Trophoblast cell (in vitro differentiated cells and primary cell): ENCODE data around the gene TNS3.
A peak's percentile ranks its signal among the peaks of the same experiment; 100 is the strongest.

Experiments
- DNase-seq, 2 donors: peaks; one replicate each; pipeline ENCODE4 v3.0.0-alpha.2; 2016
- H2AFZ ChIP-seq: 2 replicates; pipeline ENCODE4 v1.6.1; 2013; ENCODE audit warnings: low read length, moderate library complexity, mild to moderate bottlenecking; ENCODE audit not compliant: insufficient read depth, poor library complexity
- H2AK5ac ChIP-seq: 2 replicates; pipeline ENCODE4 v1.6.1; 2013; ENCODE audit warnings: mild to moderate bottlenecking, low read length
- H2BK120ac ChIP-seq: 2 replicates; pipeline ENCODE4 v1.6.1; 2013; ENCODE audit warnings: low read length, mild to moderate bottlenecking, moderate library complexity; ENCODE audit not compliant: insufficient read depth, poor library complexity
- H2BK12ac ChIP-seq: 2 replicates; pipeline ENCODE4 v1.6.1; 2013; ENCODE audit warnings: mild to moderate bottlenecking, low read length, moderate library complexity
- H2BK5ac ChIP-seq: 2 replicates; pipeline ENCODE4 v1.6.1; 2013; ENCODE audit warnings: low read length, low read depth, moderate library complexity, mild to moderate bottlenecking; ENCODE audit not compliant: poor library complexity
- H3K14ac ChIP-seq: 2 replicates; pipeline ENCODE4 v1.6.1; 2013; ENCODE audit warnings: mild to moderate bottlenecking, low read length
- H3K18ac ChIP-seq: 2 replicates; pipeline ENCODE4 v1.6.1; 2013; ENCODE audit warnings: mild to moderate bottlenecking, low read length
- H3K23ac ChIP-seq: 2 replicates; pipeline ENCODE4 v1.6.1; 2013; ENCODE audit warnings: low read length
- H3K27ac ChIP-seq: 2 replicates; pipeline ENCODE4 v1.5.1; 2013; ENCODE audit warnings: low read depth, mild to moderate bottlenecking, inconsistent platforms, low read length, moderate library complexity
- H3K27me3 ChIP-seq: 2 replicates; pipeline ENCODE4 v1.6.1; 2013; ENCODE audit warnings: inconsistent platforms, mild to moderate bottlenecking, low read length, moderate library complexity; ENCODE audit not compliant: insufficient read depth
- H3K36me3 ChIP-seq, 2 experiments: 1 replicate in 1 of 2; 2 replicates in 1 of 2; pipeline ENCODE4 v1.6.1; 2013; ENCODE audit warnings: low read length in 2 of 2, mild to moderate bottlenecking in 2 of 2, moderate library complexity in 1 of 2; ENCODE audit not compliant: insufficient read depth in 2 of 2, control insufficient read depth in 1 of 2
- H3K4ac ChIP-seq: 2 replicates; pipeline ENCODE4 v1.6.1; 2013; ENCODE audit warnings: low read depth, mild to moderate bottlenecking, low read length, moderate library complexity
- H3K4me1 ChIP-seq, 2 experiments: 1 replicate in 1 of 2; 2 replicates in 1 of 2; pipeline ENCODE4 v1.6.1; 2013; ENCODE audit warnings: low read length in 2 of 2, mild to moderate bottlenecking in 2 of 2, moderate library complexity in 1 of 2; ENCODE audit not compliant: insufficient read depth in 2 of 2, control insufficient read depth in 1 of 2
- H3K4me2 ChIP-seq: 2 replicates; pipeline ENCODE4 v1.6.1; 2013; ENCODE audit warnings: inconsistent platforms, mild to moderate bottlenecking, low read length, moderate library complexity
- H3K4me3 ChIP-seq: 2 replicates; pipeline ENCODE4 v1.5.1; 2013; ENCODE audit warnings: mild to moderate bottlenecking, low read depth, low read length, inconsistent platforms
- H3K79me1 ChIP-seq: one replicate; pipeline ENCODE4 v1.6.1; 2013; ENCODE audit warnings: low read length
- H3K79me2 ChIP-seq: 2 replicates; pipeline ENCODE4 v1.6.1; 2013; ENCODE audit warnings: low read length, mild to moderate bottlenecking; ENCODE audit not compliant: control insufficient read depth, insufficient read depth, poor library complexity
- H3K9ac ChIP-seq: 2 replicates; pipeline ENCODE4 v1.6.1; 2013; ENCODE audit warnings: mild to moderate bottlenecking, low read length
- H3K9me3 ChIP-seq: 2 replicates; pipeline ENCODE4 v1.6.1; 2013; ENCODE audit warnings: low read depth, mild to moderate bottlenecking, control low read depth, inconsistent platforms, low read length; ENCODE audit not compliant: insufficient read depth
- H4K12ac ChIP-seq: 2 replicates; pipeline ENCODE4 v1.6.1; 2013; ENCODE audit warnings: low read depth, mild to moderate bottlenecking, low read length, moderate library complexity
- H4K8ac ChIP-seq: 2 replicates; pipeline ENCODE4 v1.6.1; 2013; ENCODE audit warnings: low read depth, mild to moderate bottlenecking, low read length, moderate library complexity
- H4K91ac ChIP-seq: one replicate; pipeline ENCODE4 v1.6.1; 2013; ENCODE audit warnings: low read depth, mild to moderate bottlenecking, low read length, moderate library complexity
- WGBS: extraction: QIAGEN DNeasy Blood & Tissue Kit; methylation state at CpG from one replicate; pipeline ENCODE4 v1.1.7; 2013; ENCODE audit warnings: missing lambda C conversion rate; ENCODE audit not compliant: insufficient read length, insufficient coverage; ENCODE audit errors: extremely low coverage; 5-methylcytosine and 5-hydroxymethylcytosine counted together

The TNS3 gene

GRCh38 chr7:47483604-47484273 lies 98.2 kb downstream of the TNS3 start:
- peak overlapping the region; percentile 70 for H3K18ac ChIP-seq
- H3K9me3 ChIP-seq = peaks cover 6% of the 10 kb centered on the region
- no peaks in the 10 kb centered on the region for H3K27me3 ChIP-seq
- H3K36me3 ChIP-seq = peaks cover 34 to 36% of the 10 kb centered on the region in 2 experiments
- peaks cover 55 to 76% of the 10 kb centered on the region in 2 experiments for H3K4me1 ChIP-seq
- peak overlapping the region; percentile 41 for H2BK12ac ChIP-seq
- no peak overlapping the region for H2AFZ ChIP-seq
- H3K79me1 ChIP-seq = peaks cover 56% of the 10 kb centered on the region
- peaks cover 32% of the 10 kb centered on the region for H3K79me2 ChIP-seq
- peak overlapping the region; percentile 35 for H3K4ac ChIP-seq
- no peak for DNase-seq
- H4K91ac ChIP-seq = peak overlapping the region; percentile 67
- peak overlapping the region; percentile 20 for H4K8ac ChIP-seq
- H3K4me3 ChIP-seq = no peak overlapping the region
- H2BK120ac ChIP-seq = peak overlapping the region; percentile 54
- WGBS = no CpG with 5 or more reads among the region's 16 CpGs
- H3K14ac ChIP-seq = peak overlapping the region; percentile 34
- peak overlapping the region; percentile 28 for H2AK5ac ChIP-seq
- H3K9ac ChIP-seq = no peak overlapping the region
- H3K23ac ChIP-seq = no peak overlapping the region
- peak overlapping the region; percentile 8 for H2BK5ac ChIP-seq
- H3K4me2 ChIP-seq = no peak overlapping the region
- H3K27ac ChIP-seq = peak overlapping the region; percentile 55
- H4K12ac ChIP-seq = no peak overlapping the region

- peak overlapping the region; percentile 88 for H2BK5ac ChIP-seq
- H3K79me2 ChIP-seq = peaks cover 31% of the 10 kb centered on the region
- H2BK120ac ChIP-seq = peak overlapping the region; percentile 57
- peak overlapping the region; percentile 65 for H3K14ac ChIP-seq
- peak overlapping the region; percentile 67 for H4K91ac ChIP-seq
- WGBS = no CpG with 5 or more reads among the region's 15 CpGs
- peaks cover 48% of the 10 kb centered on the region for H3K79me1 ChIP-seq
- H4K12ac ChIP-seq = no peak overlapping the region
- peaks cover 55 to 75% of the 10 kb centered on the region in 2 experiments for H3K4me1 ChIP-seq
- H3K18ac ChIP-seq = peak overlapping the region; percentile 87
- peak overlapping the region; percentile 3 for H3K9ac ChIP-seq
- H2BK12ac ChIP-seq = peak overlapping the region; percentile 84
- no peak overlapping the region for H3K4me3 ChIP-seq
- peak overlapping the region; percentile 46 for H3K4ac ChIP-seq
- peak overlapping the region; percentile 89 for H3K27ac ChIP-seq
- H2AFZ ChIP-seq = peak overlapping the region; percentile 32
- H3K27me3 ChIP-seq = no peaks in the 10 kb centered on the region
- peaks cover 6% of the 10 kb centered on the region for H3K9me3 ChIP-seq
- H3K36me3 ChIP-seq = peaks cover 29 to 41% of the 10 kb centered on the region in 2 experiments
- H3K4me2 ChIP-seq = peak overlapping the region; percentile 26
- DNase-seq = peak; percentile 93 to 96
- H2AK5ac ChIP-seq = peak overlapping the region; percentile 69
- H3K23ac ChIP-seq = no peak overlapping the region
- H4K8ac ChIP-seq = peak overlapping the region; percentile 28
These were observed 99.7 kb downstream of the TNS3 start for GRCh38 chr7:47482013-47482875.

DNA sequence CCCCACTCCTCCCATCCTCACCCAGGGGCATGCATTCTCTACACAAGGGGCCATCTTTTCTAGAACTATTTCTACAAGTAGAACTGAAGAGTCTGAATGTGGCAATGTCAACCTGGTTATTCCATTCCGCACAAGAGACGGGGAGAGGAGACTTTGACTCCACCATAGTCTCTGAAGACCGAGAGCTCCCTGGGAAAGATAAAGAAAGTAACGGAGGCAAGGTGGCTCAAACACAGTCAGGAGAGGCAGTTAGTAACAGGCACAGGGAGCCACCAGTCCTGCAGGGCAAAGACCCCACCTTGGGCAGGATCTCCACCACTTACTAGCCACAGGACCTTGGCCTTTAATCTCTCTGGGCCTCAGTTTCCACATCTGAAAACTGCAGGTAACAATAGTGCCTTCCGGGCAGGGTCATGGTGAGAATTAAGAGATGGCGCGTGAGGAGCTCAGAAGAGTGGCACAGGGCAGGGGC lies 100.3 kb downstream of the TNS3 start:
- Histone ChIP-seq H3K9me3 (peaks cover 6% of the 10 kb centered on the region), H3K27me3 (no peaks in the 10 kb centered on the region), H3K14ac (peak overlapping the region; percentile 65), H4K12ac (no peak overlapping the region), H3K4ac (peak overlapping the region; percentile 46), H3K79me1 (peaks cover 46% of the 10 kb centered on the region), H3K23ac (no peak overlapping the region), H2AK5ac (peak overlapping the region; percentile 69), H2BK12ac (peak overlapping the region; percentile 84), H2BK5ac (peak overlapping the region; percentile 88), H3K4me2 (peak overlapping the region; percentile 26), H3K18ac (peak overlapping the region; percentile 87), H2BK120ac (peak overlapping the region; percentile 37), H3K9ac (peak overlapping the region; percentile 3), H4K8ac (peak overlapping the region; percentile 28), H3K4me1 (peaks cover 59 to 74% of the 10 kb centered on the region in 2 experiments), H3K4me3 (no peak overlapping the region), H2AFZ (peak overlapping the region; percentile 32), H3K27ac (peak overlapping the region; percentile 89), H3K36me3 (peaks cover 33 to 46% of the 10 kb centered on the region in 2 experiments), H4K91ac (peak overlapping the region; percentile 67), H3K79me2 (peaks cover 36% of the 10 kb centered on the region)
- no CpG with 5 or more reads among the region's 7 CpGs for WGBS
- DNase-seq = no peak
